CD14-positive monocyte (primary cell): ENCODE measurements around the gene SRRD. TPM values are rescaled to one million over a fixed set of nuclear protein-coding genes. Genes with fewer than 3 reads are reported as not detected.

Experiments used
- DNase-seq, 3 donors: peaks; one replicate each; pipeline ENCODE4 v3.0.0-alpha.2; 2011 to 2022
- H2AFZ ChIP-seq: 2 replicates; pipeline ENCODE4 v1.6.0; 2012; ENCODE audit warnings: mild to moderate bottlenecking, low read depth, low read length, inconsistent platforms; ENCODE audit not compliant: insufficient read depth, poor library complexity, severe bottlenecking
- H3K27ac ChIP-seq, 2 donors: 1 replicate in 1 of 2; 2 replicates in 1 of 2; pipeline ENCODE4 v1.5.1; 2012 to 2013; ENCODE audit warnings: low read length in 2 of 2, control low read depth in 1 of 2, inconsistent platforms in 1 of 2, low read depth in 1 of 2, mild to moderate bottlenecking in 1 of 2
- H3K27me3 ChIP-seq, 2 donors: one replicate each; pipeline versions ENCODE4 v1.6.0 to v1.6.1; 2011 to 2013; ENCODE audit warnings: low read length in 2 of 2; ENCODE audit not compliant: control insufficient read depth in 2 of 2, insufficient read depth in 2 of 2
- H3K36me3 ChIP-seq, 2 donors: replicated peaks in 1 of 2; 1 replicate in 1 of 2; 2 replicates in 1 of 2; pipeline versions ENCODE4 v1.5.1 to v1.6.1; 2012 to 2013; ENCODE audit warnings: low read length in 2 of 2, control low read depth in 1 of 2, inconsistent platforms in 1 of 2, mild to moderate bottlenecking in 1 of 2; ENCODE audit not compliant: insufficient read depth in 2 of 2, control insufficient read depth in 1 of 2
- H3K4me1 ChIP-seq, 2 donors: 1 replicate in 1 of 2; 2 replicates in 1 of 2; pipeline versions ENCODE4 v1.5.1 to v1.6.1; 2012 to 2013; ENCODE audit warnings: low read length in 2 of 2, control low read depth in 1 of 2, inconsistent platforms in 1 of 2, mild to moderate bottlenecking in 1 of 2, moderate library complexity in 1 of 2; ENCODE audit not compliant: insufficient read depth in 2 of 2, control insufficient read depth in 1 of 2
- H3K4me2 ChIP-seq: replicated peaks from 2 replicates; pipeline ENCODE3; 2012; ENCODE audit warnings: low read length, moderate library complexity, mild to moderate bottlenecking; ENCODE audit not compliant: poor library complexity, severe bottlenecking; ENCODE audit errors: extremely low read depth
- H3K4me3 ChIP-seq, 3 experiments: fragments of 200-600 bp in 1 of 3; sonication (generic) in 1 of 3; replicated peaks in 1 of 3; 1 replicate in 2 of 3; 2 replicates in 1 of 3; pipeline ENCODE4 v1.5.1; 2011 to 2013; ENCODE audit warnings: low read length in 3 of 3, mild to moderate bottlenecking in 3 of 3, control low read depth in 2 of 3, low read depth in 2 of 3, inconsistent platforms in 1 of 3, moderate library complexity in 1 of 3
- H3K79me2 ChIP-seq: 2 replicates; pipeline ENCODE4 v1.6.0; 2012; ENCODE audit warnings: mild to moderate bottlenecking, control low read depth, inconsistent platforms, low read length, moderate library complexity; ENCODE audit not compliant: insufficient read depth
- H3K9ac ChIP-seq: 2 replicates; pipeline ENCODE4 v1.6.0; 2017; ENCODE audit warnings: low read length, mild to moderate bottlenecking; ENCODE audit not compliant: insufficient read depth, poor library complexity, severe bottlenecking
- H3K9me3 ChIP-seq, 2 donors: replicated peaks in 1 of 2; 1 replicate in 1 of 2; 2 replicates in 1 of 2; pipeline versions ENCODE4 v1.5.1 to v1.6.1; 2012 to 2013; ENCODE audit warnings: low read length in 2 of 2, control low read depth in 1 of 2; ENCODE audit not compliant: control insufficient read depth in 1 of 2, insufficient read depth in 1 of 2
- H4K20me1 ChIP-seq: 2 replicates; pipeline ENCODE4 v1.6.0; 2012; ENCODE audit warnings: mild to moderate bottlenecking, low read length, control low read depth, moderate library complexity; ENCODE audit not compliant: insufficient read depth
- H3K27ac Mint-ChIP-seq, 7 donors: one replicate each; pipeline ENCODE4 v1.8.0; 2020; ENCODE audit warnings: mild to moderate bottlenecking in 7 of 7, mixed read lengths in 7 of 7, moderate library complexity in 6 of 7, inconsistent platforms in 2 of 7
- H3K27me3 Mint-ChIP-seq, 3 donors: one replicate each; pipeline ENCODE4 v1.8.0; 2021 to 2022; ENCODE audit warnings: low read depth in 3 of 3, mild to moderate bottlenecking in 3 of 3, mixed read lengths in 3 of 3, moderate library complexity in 3 of 3, inconsistent platforms in 1 of 3
- H3K36me3 Mint-ChIP-seq, 2 donors: one replicate each; pipeline ENCODE4 v1.8.0; 2020; ENCODE audit warnings: mixed read lengths in 2 of 2, inconsistent platforms in 1 of 2, mild to moderate bottlenecking in 1 of 2
- H3K4me1 Mint-ChIP-seq: one replicate; pipeline ENCODE4 v1.8.0; 2020; ENCODE audit warnings: mild to moderate bottlenecking, mixed read lengths
- H3K4me3 Mint-ChIP-seq, 2 donors: one replicate each; pipeline ENCODE4 v1.8.0; 2020; ENCODE audit warnings: mild to moderate bottlenecking in 2 of 2, mixed read lengths in 2 of 2, moderate library complexity in 1 of 2
- H3K9me3 Mint-ChIP-seq, 7 donors: one replicate each; pipeline ENCODE4 v1.8.0; 2020 to 2022; ENCODE audit warnings: mixed read lengths in 7 of 7, mild to moderate bottlenecking in 6 of 7, moderate library complexity in 6 of 7, inconsistent platforms in 2 of 7
- CTCF ChIP-seq: fragments of 200-600 bp; IDR thresholded peaks from one replicate; pipeline ENCODE4 v1.8.0; 2022; ENCODE audit warnings: antibody characterized with exemption, mild to moderate bottlenecking
- WGBS: methylation state at CpG from one replicate; pipeline ENCODE4 v1.1.5; 2013; ENCODE audit warnings: missing lambda C conversion rate; ENCODE audit not compliant: insufficient coverage; 5-methylcytosine and 5-hydroxymethylcytosine counted together
- intact Hi-C, 2 donors: fragments of 100-400 bp; cut with micrococcal nuclease; formaldehyde crosslinking; loops; one replicate each; pipeline versions ENCODE4 v1.15.0 to v1.15.1; 2023
- polyA plus RNA-seq, 3 donors: library from polyadenylated mRNA; depleted of rRNA in 1 of 3; unstranded in 2 of 3; stranded (reverse) in 1 of 3; fragments of 300-500 nt in 2 of 3; fragments of >200 nt in 1 of 3; fragmentation: Illumina TruSeq in 2 of 3; gene quantifications; 1 replicate in 2 of 3; 2 replicates in 1 of 3; pipeline ENCODE4 v1.2.3, GENCODE V29; 2012 to 2021

The SRRD gene
- polyA plus RNA-seq, 3 donors = 3.7 to 15.0 (median 10.0) TPM

DNA sequence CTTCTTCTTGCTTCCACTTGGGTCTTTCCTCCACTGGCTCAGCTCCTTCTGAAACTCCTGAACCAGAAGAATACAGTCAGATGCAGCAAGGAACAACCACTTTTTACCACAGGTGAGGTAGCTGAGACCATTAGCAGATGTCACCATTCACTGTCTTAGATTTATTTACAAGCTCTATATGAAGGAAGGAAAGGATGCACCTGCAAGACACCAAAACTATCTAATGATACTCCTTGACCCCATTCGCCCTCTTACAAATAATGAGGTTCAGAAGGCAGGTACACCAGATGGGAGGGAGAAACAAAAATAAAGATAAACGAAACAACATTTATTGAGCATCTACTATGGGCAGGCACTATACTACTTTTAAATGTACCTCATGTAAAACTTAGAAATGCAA is 18.3 kb downstream of the SRRD start:
- peaks cover 15% of the 10 kb centered on the region for H3K4me1 Mint-ChIP-seq
- Histone ChIP-seq H3K79me2 (no peaks in the 10 kb centered on the region), H3K4me2 (no peak overlapping the region), H3K4me1 (peaks cover 9 to 12% of the 10 kb centered on the region in 2 donors), H3K27ac (no peak overlapping the region), H3K36me3 (peaks cover 87 to 99% of the 10 kb centered on the region in 2 donors), H3K4me3 (no peak overlapping the region), H3K9ac (no peak overlapping the region), H2AFZ (no peak overlapping the region), H3K9me3 (no peaks in the 10 kb centered on the region), H4K20me1 (peaks cover 11% of the 10 kb centered on the region), H3K27me3 (no peaks in the 10 kb centered on the region)
- H3K36me3 Mint-ChIP-seq = peaks cover 89 to 97% of the 10 kb centered on the region in 2 donors
- no peak for DNase-seq
- peaks cover 0 to 9% (median 0%) of the 10 kb centered on the region in 3 donors for H3K27me3 Mint-ChIP-seq
- intact Hi-C loops = no loop called here
- no peak overlapping the region for H3K4me3 Mint-ChIP-seq
- no peak overlapping the region for H3K27ac Mint-ChIP-seq
- TF ChIP-seq CTCF = no peak
- no peaks in the 10 kb centered on the region for H3K9me3 Mint-ChIP-seq
- no CpG with 5 or more reads among the region's 2 CpGs for WGBS

DNA sequence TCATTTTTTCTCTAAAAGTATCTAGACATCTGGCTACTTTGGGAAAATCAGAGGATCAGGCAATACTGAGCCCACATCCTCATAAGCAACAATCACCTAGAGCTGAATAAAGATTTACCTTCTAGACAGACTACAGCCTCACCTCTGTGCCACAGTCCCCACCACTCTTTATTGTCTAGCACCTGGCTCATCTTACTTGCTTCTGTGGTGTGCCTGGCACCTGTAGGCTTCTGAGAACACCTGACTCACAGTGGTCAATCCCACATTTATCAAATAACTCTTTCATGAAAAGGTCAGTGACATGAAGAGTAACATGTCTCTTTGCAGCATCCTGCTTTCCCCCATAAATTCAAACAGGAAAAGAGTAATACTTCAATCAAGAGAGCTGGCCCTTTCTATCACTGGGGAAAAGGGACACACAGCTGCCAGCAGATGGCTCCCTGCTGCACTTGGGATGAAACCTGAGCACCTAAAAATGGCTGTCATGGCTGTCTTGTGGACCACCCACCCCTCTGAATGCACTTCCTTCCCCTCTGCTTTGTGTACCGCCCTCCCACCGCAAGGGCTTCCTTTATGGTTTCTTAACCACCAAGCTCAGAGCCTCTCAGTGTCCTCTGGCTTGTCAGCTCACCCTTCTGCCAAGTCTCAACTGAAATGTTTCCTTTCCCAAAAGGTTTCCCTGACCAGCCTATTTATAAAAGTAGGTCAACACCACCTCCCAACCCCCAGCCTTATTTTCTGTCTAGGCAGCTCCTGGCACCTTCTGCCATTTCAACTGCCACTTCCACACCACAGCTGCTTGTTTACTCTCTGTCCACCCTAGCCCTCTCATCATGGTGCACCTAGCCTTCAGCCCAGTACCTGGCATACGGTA is 19.2 kb downstream of the SRRD start:
- H3K4me2 ChIP-seq = no peak overlapping the region

More for the DNA sequence above, 19.2 kb downstream of the SRRD start:
- Histone ChIP-seq H3K27me3 (no peaks in the 10 kb centered on the region), H4K20me1 (peaks cover 14% of the 10 kb centered on the region), H3K4me3 (no peak overlapping the region), H3K27ac (peak overlapping the region in 1 of 2 donors; percentile 52), H3K9me3 (no peaks in the 10 kb centered on the region), H3K79me2 (no peaks in the 10 kb centered on the region), H2AFZ (no peak overlapping the region), H3K9ac (no peak overlapping the region), H3K36me3 (peaks cover 89 to 99% of the 10 kb centered on the region in 2 donors), H3K4me1 (peaks cover 9 to 12% of the 10 kb centered on the region in 2 donors)
- Mint-ChIP-seq H3K4me1 (peaks cover 15% of the 10 kb centered on the region), H3K36me3 (peaks cover 84 to 97% of the 10 kb centered on the region in 2 donors), H3K4me3 (peak overlapping the region in 1 of 2 donors; percentile 37), H3K27me3 (peaks cover 0 to 9% (median 0%) of the 10 kb centered on the region in 3 donors), H3K9me3 (no peaks in the 10 kb centered on the region), H3K27ac (peak overlapping the region; percentile 64 to 89 (median 81))
- WGBS = 7% methylated on average over 2 of the region's 3 CpGs
- intact Hi-C loops = no loop called here
- DNase-seq = peak; percentile 9 to 29 (median 23)
- TF ChIP-seq CTCF = peak; percentile 52
